Posterior vena cava (tissue), 2 donors: ENCODE measurements around the gene TRPM5. TPM values are rescaled to one million over a fixed set of nuclear protein-coding genes. Genes with fewer than 3 reads are reported as not detected.
"Not testable (repeated sequence)": the region's sequence is repeated elsewhere in the genome, so short reads cannot be mapped to it uniquely, and the experiment has no call there.

ENCODE experiments used
- DNase-seq: peaks from one replicate; pipeline ENCODE4 v3.0.0-alpha.2; 2020; ENCODE audit warnings: low spot score
- intact Hi-C, 2 donors: fragments of 100-400 bp; cut with DNase I; formaldehyde crosslinking; loops; one replicate each; pipeline versions ENCODE4 v1.14.1 to v1.14.2; 2022 to 2023
- long read RNA-seq, 2 donors: library from polyadenylated mRNA; unstranded; transcript quantifications; one replicate each; pipeline ENCODE4 v2.0.0, GENCODE V29; 2020 to 2021
- total RNA-seq, 2 donors: library from RNA; stranded (reverse); fragmentation: NEBNext Ultra II Directional; extraction: Animal tissue kit (Norgen Biotek cat#: 25700); gene quantifications; one replicate each; pipeline ENCODE4 v1.2.1, GENCODE V29; 2021
- donor health status: DM: yes; HTN: yes; CAD: no.
- donor health status: DM: yes; HTN: yes; CAD: no.

TRPM5 gene, protein sequence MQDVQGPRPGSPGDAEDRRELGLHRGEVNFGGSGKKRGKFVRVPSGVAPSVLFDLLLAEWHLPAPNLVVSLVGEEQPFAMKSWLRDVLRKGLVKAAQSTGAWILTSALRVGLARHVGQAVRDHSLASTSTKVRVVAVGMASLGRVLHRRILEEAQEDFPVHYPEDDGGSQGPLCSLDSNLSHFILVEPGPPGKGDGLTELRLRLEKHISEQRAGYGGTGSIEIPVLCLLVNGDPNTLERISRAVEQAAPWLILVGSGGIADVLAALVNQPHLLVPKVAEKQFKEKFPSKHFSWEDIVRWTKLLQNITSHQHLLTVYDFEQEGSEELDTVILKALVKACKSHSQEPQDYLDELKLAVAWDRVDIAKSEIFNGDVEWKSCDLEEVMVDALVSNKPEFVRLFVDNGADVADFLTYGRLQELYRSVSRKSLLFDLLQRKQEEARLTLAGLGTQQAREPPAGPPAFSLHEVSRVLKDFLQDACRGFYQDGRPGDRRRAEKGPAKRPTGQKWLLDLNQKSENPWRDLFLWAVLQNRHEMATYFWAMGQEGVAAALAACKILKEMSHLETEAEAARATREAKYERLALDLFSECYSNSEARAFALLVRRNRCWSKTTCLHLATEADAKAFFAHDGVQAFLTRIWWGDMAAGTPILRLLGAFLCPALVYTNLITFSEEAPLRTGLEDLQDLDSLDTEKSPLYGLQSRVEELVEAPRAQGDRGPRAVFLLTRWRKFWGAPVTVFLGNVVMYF (N-terminal part only)
- not detected for total RNA-seq
- long read RNA-seq, donor 1: 0 reads
- long read RNA-seq, donor 2: 0 reads

- intact Hi-C loops: loop anchor here in 1 of 2 donors (2.0 kb wide), 1 partner anchor 39 kb away; no protein-coding TSS in a partner anchor
- DNase-seq: peak; percentile 80
These were observed at the start of gene TRPM5 for GRCh38 chr11:2443881-2444820. Gene TRPM5 (minus strand): TSS chr11:2444514. CDS start chr11:2423036, 21,478 bp downstream.

GRCh38 chr11:2489083-2489482 is 44.8 kb upstream of the TRPM5 start:
- peak; percentile 25 for DNase-seq
- intact Hi-C loops: no loop called here

GRCh38 chr11:2488004-2488403 is 43.7 kb upstream of the TRPM5 start:
- intact Hi-C loops: no loop called here

GRCh38 chr11:2484576-2485125 is 40.3 kb upstream of the TRPM5 start:
- intact Hi-C loops: no loop called here
- DNase-seq: peak; percentile 66

More at GRCh38 chr11:2488004-2488403, 43.7 kb upstream of the TRPM5 start:
- no peak for DNase-seq

- DNase-seq: peak; percentile 28
- intact Hi-C loops: loop anchor here in 1 of 2 donors (2.0 kb wide), 1 partner anchor 41 kb away; no protein-coding TSS in a partner anchor
These were observed 39.1 kb upstream of the TRPM5 start for GRCh38 chr11:2483426-2483825.

DNA sequence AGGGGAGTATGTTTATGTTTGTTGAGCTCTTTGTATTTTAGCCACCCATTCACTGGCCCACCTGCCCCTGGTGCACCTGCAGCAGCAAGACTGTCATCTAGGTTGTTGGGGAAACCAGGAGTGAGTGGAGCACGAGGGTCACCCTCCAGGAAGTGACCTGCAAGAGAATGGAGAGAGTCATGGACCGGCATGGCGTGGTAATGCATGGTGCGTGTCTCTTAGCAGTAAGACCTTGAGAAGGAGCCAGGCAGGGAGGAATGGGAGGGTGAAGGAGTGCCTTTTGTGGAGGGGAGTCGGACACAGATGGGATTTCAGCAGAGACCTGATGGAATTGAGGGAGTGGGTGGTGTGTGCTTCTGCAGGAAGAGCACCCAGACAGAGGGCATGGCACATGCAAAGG is 38.4 kb upstream of the TRPM5 start:
- DNase-seq: peak; percentile 50
- intact Hi-C loops: loop anchor here in 1 of 2 donors (2.0 kb wide), 1 partner anchor 40 kb away; no protein-coding TSS in a partner anchor

GRCh38 chr11:2482204-2482603 is 37.9 kb upstream of the TRPM5 start:
- intact Hi-C loops: loop anchor here in 1 of 2 donors (2.0 kb wide), 1 partner anchor 39 kb away; no protein-coding TSS in a partner anchor
- no peak for DNase-seq

DNA sequence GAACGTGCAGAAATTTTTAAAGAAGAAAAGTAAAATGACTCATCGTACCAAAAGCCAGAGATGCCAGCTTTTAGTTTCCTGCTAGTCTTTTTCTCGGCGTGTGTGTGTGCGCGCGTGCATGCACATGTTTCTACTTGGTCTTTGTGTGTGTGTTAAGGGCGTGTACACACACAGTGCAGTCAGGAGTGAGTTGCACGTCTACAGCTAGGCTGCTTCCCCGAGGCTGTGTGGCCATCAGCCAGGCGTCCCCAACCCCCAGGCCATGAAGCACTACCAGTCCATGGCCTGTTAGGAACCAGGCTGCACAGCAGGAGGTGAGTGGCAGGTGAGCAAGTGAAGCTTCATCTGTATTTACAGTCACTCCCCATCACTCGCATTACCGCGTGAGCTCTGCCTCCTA is 36.9 kb upstream of the TRPM5 start:
- DNase-seq: peak; percentile 72
- intact Hi-C loops: no loop called here

- peak; percentile 74 for DNase-seq
- intact Hi-C loops: no loop called here
These were observed 36.5 kb upstream of the TRPM5 start for GRCh38 chr11:2480874-2481220.

DNA sequence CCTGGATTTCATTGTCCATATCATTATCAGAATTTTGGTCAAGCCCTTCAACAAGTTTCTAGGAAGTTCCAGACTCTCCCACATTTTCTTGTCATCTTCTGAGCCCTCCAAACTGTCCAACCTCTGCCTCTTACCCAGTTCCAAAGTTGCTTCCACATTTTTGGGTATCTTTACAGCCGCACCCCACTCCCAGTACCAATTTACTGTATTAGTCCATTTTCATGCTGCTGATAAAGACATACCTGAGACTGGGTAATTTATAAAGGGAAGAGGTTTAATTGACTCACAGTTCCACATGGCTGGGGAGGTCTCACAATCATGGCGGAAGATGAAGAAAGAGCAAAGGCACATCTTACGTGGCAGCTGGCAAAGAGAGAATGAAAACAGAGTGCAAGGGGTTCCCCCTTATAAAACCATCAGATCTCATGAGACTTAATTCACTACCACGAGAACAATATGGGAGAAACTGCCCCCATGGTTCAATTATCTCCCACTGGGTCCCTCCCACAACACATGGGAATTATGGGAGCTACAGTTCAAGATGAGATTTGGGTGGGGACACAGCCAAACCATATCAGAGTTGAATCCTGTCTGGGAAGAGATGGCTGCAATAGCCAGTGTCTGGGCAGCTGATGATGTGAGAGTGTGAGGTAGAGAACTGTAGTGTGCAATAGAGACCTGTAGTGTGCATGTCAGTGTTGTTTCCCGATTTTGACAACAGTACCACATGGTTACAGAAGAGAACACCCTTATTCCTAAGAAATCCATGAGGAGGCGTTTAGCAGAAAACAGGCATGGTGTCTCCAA is 36.0 kb upstream of the TRPM5 start:
- DNase-seq: peak; percentile 3
- intact Hi-C loops: not testable (repeated sequence)

GRCh38 chr11:2477936-2478335 is 33.6 kb upstream of the TRPM5 start:
- peak; percentile 28 for DNase-seq
- intact Hi-C loops: no loop called here

DNA sequence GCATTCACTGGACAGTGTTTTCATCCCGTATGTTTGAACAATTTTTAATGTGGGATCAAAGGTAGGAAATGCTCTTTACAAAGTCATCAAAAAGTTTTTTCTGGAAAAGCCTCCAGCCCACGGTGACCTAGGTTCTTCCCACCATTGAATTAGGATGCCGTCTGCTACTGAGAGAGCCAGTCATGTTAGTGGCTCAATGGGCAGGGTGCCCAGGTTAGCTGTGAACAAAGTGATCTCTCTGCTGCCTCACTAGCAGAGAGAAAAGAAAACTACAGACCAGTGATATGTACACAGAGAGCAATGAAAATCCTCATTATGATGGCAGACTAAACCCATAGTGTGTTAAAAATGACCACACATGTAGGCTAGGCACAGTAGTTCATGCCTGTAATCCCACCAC is 32.9 kb upstream of the TRPM5 start:
- DNase-seq: peak; percentile 7
- intact Hi-C loops: no loop called here

GRCh38 chr11:2475136-2475918 is 31.0 kb upstream of the TRPM5 start:
- DNase-seq: peak; percentile 28
- intact Hi-C loops: no loop called here

DNA sequence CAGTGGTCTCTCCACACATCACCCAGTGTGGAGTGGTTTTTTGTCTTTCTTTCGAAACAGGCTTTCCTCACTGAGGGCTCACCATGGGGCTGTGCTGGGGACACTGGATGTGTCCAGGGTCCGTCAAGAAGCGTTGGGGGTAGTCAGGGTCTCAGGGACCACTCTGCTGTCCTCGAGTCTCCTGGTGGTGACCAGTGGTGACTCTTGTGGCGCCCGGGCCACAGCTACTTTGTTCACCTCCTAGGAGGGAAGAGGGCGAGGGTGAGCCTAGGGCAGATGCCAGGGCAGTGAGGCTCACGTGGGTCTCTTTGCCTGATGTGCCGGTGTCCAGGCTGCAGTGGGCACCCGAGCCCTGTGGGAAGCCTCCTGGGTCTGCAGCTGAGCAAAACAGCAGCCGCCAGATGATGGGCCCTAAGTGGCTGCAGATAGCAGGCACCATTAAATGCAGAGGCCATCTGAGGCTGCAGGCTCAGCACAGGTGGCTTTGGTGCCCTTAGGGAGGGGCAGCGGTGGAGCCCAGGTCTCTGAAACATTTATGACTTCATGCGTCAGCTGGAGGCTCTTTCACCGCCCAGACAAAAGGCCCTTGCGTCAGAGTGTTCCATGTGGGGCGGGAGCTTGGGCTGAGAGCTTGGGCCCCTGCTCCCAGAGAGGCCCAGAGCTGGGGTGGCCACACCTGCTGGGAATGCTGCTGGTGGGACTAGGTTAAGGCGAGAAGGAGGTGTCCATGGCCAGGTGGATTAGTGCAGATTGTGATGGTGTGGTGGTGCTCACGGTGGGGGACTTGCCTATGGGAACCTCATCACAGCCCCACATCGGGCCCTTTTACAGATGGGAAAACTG is 30.0 kb upstream of the TRPM5 start:
- intact Hi-C loops: no loop called here
- peak; percentile 60 for DNase-seq

DNA sequence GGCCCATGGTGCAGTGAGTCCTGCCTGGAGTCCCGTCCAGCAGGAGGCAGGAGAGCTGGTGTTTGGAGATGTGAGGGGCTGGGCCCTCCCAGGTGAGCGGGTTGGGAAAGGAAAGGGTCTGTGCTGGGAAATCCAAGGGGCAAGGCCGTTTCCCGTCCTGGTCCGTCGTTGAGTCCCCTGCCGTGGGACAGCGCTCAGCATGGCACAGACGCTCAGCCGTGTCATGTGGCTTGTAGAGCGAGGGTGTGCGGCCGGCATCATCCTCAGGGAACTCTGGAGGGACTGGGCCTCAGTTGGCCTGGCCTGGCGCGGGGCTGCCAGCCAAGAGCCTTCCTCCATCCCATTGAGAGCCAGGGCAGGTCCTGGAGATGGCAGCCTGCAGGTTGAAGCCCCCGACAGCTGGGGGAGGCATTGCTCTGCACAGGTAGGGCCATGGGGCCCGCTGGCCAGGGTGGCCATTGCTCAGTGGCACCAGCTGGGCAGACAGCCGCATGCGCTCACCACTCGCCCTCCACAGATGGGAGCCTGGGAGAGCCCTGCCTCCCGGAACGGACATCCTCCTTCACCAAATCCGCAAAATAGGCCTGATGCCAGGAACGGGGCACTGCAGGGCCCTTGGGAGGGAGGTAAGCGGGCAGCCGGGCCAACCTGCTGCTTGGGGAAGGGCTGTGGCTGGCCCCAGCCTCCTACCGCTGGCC is 29.2 kb upstream of the TRPM5 start:
- peak; percentile 76 for DNase-seq
- intact Hi-C loops: no loop called here
